Stimulated activated CD4-positive, alpha-beta T cell treated with anti-CD3 and anti-CD28 coated beads, TNF-alpha, amount 100 ng/mL, for 4 hours (primary cell): ENCODE results near the gene NEGR1.
"Not testable (repeated sequence)": the region's sequence is repeated elsewhere in the genome, so short reads cannot be mapped to it uniquely, and the experiment has no call there.

Experiments
- DNase-seq, 3 experiments: peaks; one replicate each; pipeline ENCODE4 v3.0.0-alpha.2; 2020; ENCODE audit warnings: low read depth in 3 of 3

NEGR1 gene

DNA sequence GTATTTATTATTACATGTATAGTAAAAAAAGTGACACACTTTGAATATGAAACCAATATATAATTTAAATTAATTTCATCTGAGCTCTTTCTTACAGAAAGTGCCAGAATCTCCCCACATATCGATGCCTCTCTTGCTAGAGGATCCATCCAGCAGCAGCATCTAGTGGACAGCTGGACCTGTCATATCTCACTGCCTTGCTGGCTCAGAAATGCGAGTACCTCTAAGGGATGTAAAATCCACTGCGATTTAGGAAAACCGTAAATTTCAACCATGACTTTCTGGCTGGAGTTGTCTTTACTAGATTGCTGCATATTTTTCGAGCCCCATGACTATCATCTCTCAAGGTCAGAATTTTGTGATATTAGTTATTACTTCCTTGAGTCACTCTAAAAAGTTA is 333.8 kb downstream of the NEGR1 start:
- no peak for DNase-seq

DNA sequence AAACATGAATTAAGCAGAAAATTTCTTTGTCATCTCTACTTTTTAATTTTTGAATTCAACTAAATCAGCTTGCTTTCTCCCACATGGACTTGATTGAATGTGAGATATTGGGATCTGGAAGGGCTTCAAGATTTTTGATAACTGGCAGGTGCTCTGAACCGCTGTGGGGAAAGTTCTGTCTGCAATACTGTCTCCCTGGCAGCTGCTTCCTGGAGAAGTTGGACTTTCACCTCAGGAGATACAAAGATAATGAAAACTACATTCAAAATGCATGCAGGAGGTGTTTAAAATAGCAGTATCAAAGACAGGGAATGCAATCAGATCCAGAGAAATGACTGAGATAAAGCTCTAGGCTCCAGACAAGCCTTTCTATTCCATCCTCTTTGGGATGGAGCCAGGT is 338.3 kb downstream of the NEGR1 start:
- DNase-seq = no peak

DNA sequence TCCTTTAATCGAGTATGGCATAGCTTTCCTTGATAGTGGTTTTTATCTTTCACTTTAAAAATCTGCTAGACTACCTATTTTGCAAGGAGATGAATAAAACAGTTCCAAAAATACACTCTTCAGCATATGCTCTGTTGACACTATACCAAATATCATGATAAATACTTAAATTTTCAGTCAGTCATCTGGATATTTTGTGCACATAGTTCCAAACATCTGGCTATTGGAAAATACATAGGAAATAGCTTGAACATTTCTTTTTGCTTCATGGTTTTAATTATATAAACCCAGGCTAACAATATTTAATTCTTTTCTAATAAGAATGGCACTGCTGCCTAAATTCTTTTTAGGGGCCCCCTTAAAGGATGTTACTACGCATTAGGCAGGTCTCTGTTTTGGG is 342.1 kb downstream of the NEGR1 start:
- no peak for DNase-seq

DNA sequence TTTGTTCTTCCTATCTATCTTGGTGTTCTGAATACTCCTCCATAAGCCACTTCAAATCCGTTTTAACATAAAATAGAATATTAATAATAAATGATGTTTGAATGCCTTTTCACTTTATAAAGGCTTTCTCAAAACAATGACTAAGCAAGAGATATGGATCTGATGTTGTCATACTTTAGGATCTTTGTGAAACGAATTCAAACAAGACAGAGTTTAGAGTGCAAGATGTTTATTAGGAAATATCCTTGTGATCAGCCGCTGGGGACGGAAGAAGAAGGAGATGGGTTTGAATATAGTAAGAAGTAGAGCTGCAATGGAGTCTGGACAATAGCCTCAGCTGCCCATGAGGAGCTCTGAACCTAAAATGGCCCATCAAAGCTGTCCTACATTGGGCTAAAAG is 351.8 kb downstream of the NEGR1 start:
- DNase-seq = no peak

DNA sequence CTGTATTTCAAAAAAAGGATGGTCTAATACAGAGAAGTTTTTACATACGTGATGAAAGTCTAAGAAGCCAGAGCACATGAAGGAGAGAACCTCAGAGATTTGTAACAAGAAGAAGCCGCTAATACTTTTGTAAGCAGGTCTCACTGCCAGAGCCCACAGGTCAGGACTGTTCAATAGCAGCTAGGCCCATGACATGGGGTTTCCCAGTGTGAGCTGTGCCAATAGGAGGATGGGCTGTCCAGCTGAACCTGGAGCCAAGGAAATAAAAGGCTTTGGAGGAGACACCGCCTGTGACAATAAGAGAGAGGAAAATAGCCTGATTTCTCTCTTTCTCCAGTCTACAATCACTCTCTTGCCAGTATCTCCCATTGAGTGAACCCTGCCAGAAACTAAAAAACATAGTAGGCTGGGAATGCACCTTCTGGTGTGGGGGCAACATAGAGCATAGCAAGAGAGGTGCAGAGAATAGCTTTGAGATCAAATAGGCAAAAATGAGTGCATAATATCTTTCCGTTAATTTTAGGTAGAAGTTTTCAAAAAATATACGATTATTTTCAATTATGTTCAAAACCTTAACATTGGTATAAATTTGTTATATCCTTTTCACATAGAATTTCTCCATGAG is 360.3 kb downstream of the NEGR1 start:
- DNase-seq = no peak

DNA sequence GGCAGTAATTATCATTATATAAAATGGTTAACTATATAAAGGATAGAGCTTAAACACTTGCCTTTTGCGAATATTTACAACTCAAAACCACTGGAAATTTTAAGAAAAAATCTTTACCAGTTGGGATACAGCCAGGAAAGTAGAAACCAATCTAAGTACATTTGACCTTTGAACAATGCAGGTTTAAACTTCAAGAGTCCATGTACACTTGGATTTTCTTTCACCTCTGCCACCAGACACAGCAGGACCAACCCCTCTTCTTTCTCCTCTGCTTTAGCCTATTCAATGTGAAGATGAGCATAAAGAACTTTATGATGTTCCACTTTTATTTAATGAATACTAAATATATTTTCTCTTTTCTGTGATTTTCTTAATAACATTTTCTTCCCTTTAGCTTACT is 361.1 kb downstream of the NEGR1 start:
- no peak for DNase-seq

DNA sequence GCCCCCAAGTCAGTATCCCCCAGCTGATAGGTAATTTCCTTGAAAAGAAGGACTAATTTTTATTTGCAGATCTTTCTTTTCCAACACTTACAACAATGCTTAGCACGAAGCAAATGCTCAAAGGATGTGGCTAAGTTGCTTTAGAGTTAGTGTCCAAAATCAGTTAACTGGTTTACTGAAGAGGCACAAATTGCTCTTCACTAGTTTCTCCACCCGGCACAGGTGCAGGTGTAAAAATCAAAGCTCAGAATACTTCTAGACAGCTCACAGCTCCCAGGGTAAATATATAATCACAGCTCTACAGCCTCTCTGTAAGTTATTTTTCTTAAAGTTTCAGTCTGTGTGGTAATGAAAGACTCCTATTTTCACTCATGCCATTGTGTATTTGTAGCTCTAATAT is 361.8 kb downstream of the NEGR1 start:
- DNase-seq = no peak

DNA sequence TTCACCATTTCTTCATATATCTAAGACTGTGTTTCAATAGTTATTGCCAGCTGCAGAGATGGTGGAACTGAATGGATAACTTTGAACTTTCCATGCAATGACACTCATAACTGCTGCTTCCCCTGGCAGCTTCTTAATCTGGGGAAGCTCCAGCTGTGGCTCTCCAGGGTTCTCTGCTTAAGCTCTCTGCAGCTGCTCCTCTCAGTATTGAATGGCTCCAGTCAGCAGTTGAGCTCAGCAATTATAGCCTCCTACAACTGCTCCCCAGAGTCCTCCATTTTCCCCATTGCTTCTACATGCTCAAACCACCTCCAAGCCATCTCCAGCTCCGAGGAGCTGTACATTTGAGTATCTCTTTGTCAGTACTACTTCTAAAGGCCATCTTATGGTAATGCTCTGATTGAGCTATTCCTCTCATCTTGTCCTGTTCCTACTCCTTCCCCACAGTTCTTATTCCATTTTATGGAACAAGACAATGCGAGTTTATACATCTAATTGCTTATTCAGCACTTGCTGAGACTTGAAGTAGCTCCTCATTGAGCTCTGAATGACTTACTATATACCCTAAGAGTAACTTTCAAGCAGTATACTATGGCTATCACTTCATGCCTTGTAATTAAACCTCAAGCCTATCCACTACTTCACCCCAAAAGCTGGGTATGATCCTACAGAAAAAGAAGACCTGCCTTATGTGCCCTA is 362.4 kb downstream of the NEGR1 start:
- no peak for DNase-seq

DNA sequence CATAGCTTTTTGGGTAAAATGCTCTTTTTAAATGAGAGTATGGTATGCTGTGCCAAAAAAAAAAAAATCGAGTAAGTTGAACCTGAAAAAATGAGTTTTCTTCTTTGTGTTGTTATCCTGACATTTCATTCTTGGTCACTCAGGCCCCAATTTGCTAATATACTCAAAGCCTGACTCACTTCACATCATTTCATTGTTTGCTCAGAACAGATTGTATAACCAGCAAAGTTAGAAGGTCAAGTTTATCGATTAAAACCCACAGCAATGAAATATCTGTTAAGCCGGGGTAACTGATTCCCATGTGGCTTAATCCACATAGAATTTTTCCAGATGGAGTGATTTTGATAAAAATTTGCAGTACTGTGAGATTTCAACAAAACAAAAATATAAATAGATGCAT is 363.7 kb downstream of the NEGR1 start:
- DNase-seq = no peak

DNA sequence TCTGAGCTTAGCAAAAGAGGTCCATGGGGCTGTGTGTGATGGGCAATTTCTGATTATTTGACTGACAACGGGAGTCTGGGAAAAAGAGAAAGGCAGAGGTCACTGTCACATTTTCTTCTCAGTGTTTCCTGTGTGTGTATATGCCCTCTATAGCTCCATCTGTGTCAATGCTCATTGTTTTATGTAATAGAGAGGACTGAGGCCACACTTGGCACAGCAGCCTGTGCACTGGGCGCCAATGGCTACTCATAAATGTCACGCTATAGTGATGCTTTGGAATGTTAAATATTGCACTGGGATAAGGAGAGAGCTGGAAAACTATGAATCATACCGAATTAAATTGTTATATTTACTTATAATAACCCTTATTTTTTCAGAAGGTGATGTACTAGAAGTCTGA is 365.4 kb downstream of the NEGR1 start:
- no peak for DNase-seq

DNA sequence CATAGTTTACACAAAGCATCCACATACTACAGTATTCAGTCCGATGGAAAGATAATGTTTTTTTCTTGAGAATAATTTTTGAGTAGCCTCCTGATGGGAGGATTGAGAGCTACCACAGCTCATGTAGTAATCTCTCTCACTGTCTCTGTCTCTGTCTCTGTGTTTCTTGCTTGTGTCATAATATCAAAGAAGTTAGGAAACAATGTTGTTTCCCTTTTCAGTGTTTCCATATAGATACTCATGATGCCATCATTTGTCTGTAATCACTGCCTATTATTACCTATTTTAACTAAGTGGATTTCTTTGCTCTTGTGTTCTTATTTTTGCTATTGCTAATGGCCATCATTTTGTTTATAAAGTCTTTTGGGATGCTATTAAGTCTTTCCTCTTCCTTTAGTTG is 367.7 kb downstream of the NEGR1 start:
- no peak for DNase-seq

DNA sequence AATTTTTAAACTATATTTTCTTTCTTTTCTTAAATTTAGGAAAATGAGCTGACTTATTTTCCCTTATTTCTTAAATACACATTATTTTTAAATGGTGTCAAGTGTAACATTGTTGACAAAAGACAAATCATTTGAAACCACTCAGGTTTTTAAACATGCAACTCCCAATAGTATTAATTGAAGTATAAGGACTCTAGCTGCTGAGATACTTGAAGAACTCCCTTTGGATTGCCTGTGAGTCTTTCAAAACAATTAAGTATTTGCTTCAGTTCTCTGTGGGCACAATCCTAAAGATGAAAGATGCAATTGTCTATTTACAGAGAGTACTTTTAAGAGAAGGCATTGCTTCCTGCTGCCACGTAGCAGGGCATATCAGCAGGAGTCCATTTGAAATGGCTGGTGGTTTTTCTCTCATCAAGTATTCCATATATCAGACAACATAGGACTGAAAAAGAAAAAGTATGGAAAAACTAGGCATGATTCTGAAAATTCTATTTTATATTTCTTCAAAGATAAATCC is 373.4 kb downstream of the NEGR1 start:
- no peak for DNase-seq

DNA sequence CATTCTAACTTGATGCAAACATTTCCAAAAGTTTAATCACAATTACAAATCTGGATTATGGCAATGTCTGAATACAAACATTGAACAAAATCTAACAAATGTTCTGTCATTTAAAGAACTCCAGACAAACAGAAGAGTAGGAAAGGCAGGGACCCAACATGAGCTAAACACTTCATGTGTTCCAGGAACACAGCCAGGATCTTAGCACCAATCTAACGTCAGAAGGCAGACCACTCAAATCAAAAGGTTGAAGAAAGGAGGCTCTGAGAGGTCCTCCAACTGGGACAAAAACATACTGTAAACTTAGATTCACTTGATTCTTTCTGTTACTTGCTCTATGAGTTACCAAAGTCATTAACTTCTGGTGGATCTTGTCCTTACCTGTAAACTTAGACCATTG is 374.0 kb downstream of the NEGR1 start:
- no peak for DNase-seq

DNA sequence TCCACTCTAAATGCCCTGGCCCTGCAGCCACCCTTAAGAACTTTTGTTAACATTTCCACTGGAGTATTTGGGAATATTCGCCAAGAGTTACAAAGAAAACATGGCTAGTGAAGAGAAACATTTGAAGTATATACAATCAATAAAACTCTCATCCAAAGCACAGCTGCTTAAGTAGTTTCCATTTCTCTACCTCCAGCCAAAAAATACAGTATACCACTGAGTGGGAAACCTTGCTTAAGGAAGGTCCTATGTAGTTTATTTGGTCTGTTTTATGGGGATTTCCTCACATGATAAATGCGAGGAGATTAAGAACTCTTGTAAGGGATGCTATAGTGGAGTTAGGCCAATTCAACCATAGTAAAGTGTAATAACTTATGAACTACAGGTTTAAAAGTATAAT is 382.5 kb downstream of the NEGR1 start:
- DNase-seq = no peak

DNA sequence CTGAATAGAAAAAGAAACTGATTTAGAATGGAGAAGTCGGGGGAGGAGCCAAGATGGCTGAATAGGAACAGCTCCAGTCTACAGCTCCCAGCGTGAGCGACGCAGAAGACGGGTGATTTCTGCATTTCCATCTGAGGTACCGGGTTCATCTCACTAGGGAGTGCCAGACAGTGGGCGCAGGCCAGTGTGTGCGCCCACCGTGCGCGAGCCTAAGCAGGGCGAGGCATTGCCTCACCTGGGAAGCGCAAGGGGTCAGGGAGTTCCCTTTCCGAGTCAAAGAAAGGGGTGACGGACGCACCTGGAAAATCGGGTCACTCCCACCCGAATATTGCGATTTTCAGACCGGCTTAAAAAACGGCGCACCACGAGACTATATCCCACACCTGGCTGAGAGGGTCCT is 394.2 kb downstream of the NEGR1 start:
- not testable (repeated sequence) for DNase-seq

DNA sequence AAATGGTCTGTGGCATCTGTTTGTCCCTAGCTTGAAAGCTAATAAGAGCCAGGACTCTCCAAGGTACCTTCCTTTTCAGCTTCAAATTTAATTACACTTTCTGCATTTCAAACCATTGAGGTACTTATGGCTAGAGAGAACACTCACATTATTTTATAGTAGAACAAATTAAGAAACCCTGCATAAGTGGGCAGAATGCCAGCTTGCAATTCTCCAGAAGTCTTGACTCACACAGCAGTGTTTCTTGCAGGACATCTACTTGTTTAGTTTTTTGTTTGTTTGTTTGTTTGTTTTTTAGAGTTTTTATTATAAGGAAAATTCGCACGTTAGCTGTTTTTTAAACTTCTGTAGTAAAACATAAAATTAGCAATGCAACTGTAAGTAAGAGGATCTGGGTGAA is 397.2 kb downstream of the NEGR1 start:
- no peak for DNase-seq

DNA sequence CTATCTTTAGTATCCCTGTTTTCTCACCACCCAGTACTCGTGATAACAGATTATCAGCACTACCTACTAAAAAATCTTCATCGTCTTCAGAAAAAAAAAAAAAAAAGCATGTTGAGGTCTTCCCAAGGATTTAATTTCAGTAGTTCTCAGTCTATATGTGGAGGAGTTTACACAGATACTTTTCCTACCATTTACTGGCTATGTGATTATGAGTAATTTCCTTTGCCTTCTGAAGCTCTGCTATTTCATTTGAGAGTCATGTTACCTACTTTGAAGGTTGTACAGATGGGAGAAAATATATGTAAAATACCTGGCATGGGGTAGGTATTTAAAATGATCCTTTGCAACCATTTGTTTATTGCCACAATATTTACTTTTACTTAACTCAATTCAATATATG is 399.7 kb downstream of the NEGR1 start:
- DNase-seq = no peak

DNA sequence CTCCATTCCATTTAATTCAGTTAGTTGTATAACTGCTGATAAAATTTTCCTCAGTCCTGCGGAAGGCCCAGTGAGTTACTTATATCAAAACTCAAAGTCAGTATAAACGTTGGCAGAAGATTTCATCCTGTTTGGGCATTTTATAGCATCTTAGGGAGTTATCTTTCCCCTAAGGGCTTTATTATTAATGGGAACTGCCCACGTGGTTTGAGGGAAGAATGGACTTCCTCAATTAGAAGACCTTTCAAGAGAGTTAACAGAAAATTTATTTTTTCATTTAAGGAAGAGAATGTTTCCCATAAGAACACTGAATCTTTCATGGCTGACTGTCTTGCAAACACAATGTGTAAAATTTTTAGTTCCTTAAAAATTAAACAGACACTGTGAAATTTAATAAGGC is 400.1 kb downstream of the NEGR1 start:
- no peak for DNase-seq

DNA sequence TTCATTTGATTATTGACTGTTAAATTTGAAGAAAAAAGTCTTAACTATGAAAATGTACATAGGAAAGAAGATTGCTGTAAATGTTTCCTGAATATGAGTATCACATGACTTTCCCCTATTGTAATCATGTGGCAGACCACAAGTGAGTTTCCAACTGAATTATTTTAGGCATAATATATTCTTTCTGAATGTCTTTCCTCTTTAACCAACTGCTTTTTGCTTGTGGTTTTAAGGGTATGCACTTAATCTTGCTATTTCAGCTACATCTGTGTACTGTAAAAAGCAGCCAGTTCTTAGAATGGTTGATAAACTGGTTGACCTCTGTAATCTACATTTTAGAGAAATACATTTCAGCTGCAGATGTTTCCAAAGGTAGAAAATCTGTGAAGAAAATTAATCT is 400.7 kb downstream of the NEGR1 start:
- no peak for DNase-seq

DNA sequence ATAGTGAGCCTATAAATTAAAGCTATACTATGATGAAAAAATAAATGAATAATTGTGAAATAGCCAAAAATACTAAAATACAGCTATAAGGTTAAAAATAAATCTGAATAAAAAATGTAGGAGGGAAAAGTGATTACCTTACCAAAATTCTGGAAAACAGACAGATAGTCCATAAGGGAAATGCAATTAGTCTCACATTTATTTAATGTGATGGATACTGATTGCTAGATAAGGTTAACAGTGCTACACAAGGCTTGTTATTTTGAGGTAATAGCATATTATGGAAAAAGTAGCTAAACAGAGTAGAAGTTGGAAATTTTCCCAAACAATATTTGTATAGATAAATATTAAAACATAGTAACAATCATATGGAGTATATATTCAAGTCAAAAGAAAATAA is 413.0 kb downstream of the NEGR1 start:
- no peak for DNase-seq

DNA sequence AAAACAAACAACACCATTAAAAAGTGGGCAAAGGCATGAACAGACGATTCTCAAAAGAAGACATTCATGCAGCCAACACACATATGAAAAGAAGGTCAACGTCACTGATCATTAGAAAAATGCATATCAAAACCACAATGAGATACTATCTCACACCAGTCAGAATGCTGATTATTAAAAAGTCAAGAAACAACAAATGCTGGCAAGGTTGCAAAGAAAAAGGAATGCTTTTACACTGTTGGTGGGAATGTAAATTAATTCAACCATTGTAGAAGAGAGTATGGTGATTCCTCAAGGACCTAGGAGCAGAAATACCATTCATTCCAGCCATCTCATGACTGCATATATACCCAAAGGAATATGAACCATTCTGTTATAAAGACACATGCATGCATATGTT is 419.6 kb downstream of the NEGR1 start:
- no peak for DNase-seq

DNA sequence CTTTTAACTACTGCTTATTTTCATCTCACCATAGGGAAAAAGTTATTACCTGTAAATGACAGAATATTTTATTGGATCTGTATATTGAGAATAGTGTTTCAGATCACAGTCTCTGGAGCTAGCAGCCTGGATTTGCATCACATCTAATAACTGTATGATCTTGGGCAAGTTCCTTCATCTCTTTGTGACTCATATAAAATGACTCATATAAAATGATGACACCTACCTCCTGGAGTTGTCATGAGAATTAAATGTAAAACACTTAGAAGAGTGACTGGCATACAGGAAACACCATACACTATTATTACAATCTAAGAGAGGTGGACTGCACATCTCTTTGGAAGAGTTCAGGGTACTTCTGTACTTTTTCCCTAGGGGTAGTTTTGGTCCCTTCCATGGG is 421.3 kb downstream of the NEGR1 start:
- DNase-seq = no peak

DNA sequence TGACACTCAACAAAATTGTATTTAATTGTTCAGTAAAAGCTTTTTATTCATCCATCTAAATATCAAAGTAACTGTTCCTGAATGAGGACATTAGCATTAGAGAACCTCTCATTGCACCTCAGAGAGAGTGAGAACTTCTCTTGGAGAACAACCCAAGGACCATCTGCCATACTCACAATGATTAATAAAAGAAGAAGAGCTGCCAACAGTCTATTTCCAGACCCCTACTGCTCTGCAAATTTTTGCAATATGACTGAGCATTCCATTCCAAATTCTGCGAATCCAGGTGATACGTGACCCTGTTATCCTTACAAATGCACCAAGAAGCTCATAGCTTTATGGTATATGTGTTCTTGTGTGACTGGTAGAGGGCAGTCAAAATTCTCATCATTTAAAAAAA is 422.5 kb downstream of the NEGR1 start:
- DNase-seq = no peak

DNA sequence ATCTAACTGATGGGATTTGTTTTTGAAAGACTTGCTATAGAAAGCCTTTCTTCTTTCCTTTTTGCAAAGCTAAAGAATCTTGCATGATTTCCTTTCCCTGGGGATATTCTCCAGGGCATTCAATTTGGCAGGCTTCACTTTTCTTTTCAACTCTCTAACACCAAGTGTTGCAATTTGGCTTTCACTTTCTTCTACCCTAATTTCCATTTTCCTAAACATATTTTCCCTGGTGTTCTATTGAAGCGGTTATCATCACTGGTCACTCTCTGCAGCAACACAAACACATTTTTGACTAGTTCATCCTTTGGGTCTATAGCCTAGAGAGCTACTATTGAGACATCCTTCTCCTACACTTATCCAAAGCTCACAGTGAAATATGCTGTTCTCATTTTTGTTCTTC is 424.5 kb downstream of the NEGR1 start:
- DNase-seq = no peak
